Thymus (tissue), 11 donors: ENCODE measurements around the gene PITPNB. TPM values are rescaled to one million over a fixed set of nuclear protein-coding genes. Genes with fewer than 3 reads are reported as not detected.
A peak's percentile ranks its signal among the peaks of the same experiment; 100 is the strongest.

ENCODE experiments used
- DNase-seq, 9 donors: peaks; one replicate each; pipeline ENCODE4 v3.0.0-alpha.2; 2013; ENCODE audit warnings: low spot score in 9 of 9, low read depth in 6 of 9, missing footprints in 1 of 9
- H3K27ac ChIP-seq, 2 donors: one replicate each; pipeline ENCODE4 v1.5.1; 2013; ENCODE audit warnings: control low read depth in 1 of 2, low read depth in 1 of 2, low read length in 1 of 2, mild to moderate bottlenecking in 1 of 2, moderate library complexity in 1 of 2
- H3K27me3 ChIP-seq, 2 donors: one replicate each; pipeline ENCODE4 v1.5.1; 2013; ENCODE audit warnings: low read length in 1 of 2; ENCODE audit not compliant: control insufficient read depth in 2 of 2, insufficient read depth in 1 of 2
- H3K36me3 ChIP-seq, 2 donors: one replicate each; pipeline ENCODE4 v1.5.1; 2013; ENCODE audit warnings: low read length in 1 of 2, mild to moderate bottlenecking in 1 of 2, moderate library complexity in 1 of 2; ENCODE audit not compliant: control insufficient read depth in 2 of 2, insufficient read depth in 2 of 2
- H3K4me1 ChIP-seq, 2 donors: one replicate each; pipeline ENCODE4 v1.5.1; 2013; ENCODE audit warnings: low read length in 2 of 2; ENCODE audit not compliant: control insufficient read depth in 2 of 2, insufficient read depth in 2 of 2
- H3K4me3 ChIP-seq, 2 donors: one replicate each; pipeline ENCODE4 v1.5.1; 2013; ENCODE audit warnings: low read length in 2 of 2, control low read depth in 1 of 2, mild to moderate bottlenecking in 1 of 2
- H3K9me3 ChIP-seq, 2 donors: one replicate each; pipeline ENCODE4 v1.5.1; 2013; ENCODE audit warnings: low read length in 1 of 2, mild to moderate bottlenecking in 1 of 2; ENCODE audit not compliant: control insufficient read depth in 2 of 2, insufficient read depth in 1 of 2
- WGBS: extraction: QIAGEN DNeasy Blood & Tissue Kit; methylation state at CpG from one replicate; pipeline ENCODE4 v1.1.7; 2013; 5-methylcytosine and 5-hydroxymethylcytosine counted together
- polyA plus RNA-seq: library from polyadenylated mRNA; stranded (reverse); fragments of 200-250 nt; gene quantifications from one replicate; pipeline ENCODE4 v1.2.3, GENCODE V29; 2013
- total RNA-seq: library from RNA; stranded (reverse); fragments of 120-200 nt; gene quantifications from one replicate; pipeline ENCODE4 v1.2.4, GENCODE V29; 2013
- donor health status: healthy.

The PITPNB gene
- total and polyA plus RNA-seq, 2 donors, result 14.1 to 37.3 TPM

DNA sequence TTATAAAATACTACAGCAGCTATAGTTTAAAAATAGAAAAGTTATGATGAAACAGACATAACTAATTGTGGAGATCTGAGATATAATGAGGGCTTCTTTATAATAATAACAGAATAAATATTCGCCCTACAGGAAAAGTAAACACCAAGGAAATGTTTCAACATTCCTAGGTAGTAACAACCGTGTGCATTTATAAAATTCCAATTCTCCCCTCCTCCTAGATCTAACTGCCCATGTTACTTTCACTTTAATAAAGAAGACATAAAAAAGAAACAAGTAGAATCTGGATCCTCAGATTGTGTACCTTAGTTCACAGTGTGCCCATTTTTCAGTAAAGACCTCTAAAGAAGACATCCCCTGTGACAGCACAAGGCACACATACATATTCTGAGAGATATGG lies 59.7 kb downstream of the PITPNB start:
- Histone ChIP-seq H3K27ac (no peak overlapping the region), H3K36me3 (peaks cover 45 to 46% of the 10 kb centered on the region in 2 donors), H3K4me3 (no peak overlapping the region), H3K27me3 (no peaks in the 10 kb centered on the region), H3K4me1 (no peaks in the 10 kb centered on the region), H3K9me3 (no peaks in the 10 kb centered on the region)
- no peak for DNase-seq
- 91% methylated on average over 2 of the region's 2 CpGs for WGBS

DNA sequence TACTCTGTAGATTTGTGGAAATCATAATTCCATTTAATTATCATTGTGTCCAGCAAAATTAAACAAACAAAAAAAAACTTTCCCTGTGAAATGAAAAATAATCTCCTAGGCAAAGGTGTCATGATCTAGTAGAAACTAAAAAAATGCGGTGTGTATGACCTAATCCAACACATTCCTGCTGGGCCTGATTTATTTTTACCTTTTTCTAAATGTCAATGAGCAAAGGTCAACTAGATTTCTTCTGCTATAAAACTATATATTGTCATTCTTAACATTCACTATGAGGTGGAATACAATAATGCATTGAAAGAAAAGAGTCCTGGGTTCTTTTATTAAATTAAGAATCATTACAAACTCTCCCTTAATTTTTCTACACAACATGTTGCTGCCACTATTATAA lies 60.4 kb downstream of the PITPNB start:
- Histone ChIP-seq H3K27me3 (no peaks in the 10 kb centered on the region), H3K9me3 (no peaks in the 10 kb centered on the region), H3K27ac (no peak overlapping the region), H3K4me3 (no peak overlapping the region), H3K4me1 (no peaks in the 10 kb centered on the region), H3K36me3 (peaks cover 46% of the 10 kb centered on the region in 2 donors)
- no peak for DNase-seq
- WGBS, result 95% methylated on average over 1 of the region's 1 CpG

DNA sequence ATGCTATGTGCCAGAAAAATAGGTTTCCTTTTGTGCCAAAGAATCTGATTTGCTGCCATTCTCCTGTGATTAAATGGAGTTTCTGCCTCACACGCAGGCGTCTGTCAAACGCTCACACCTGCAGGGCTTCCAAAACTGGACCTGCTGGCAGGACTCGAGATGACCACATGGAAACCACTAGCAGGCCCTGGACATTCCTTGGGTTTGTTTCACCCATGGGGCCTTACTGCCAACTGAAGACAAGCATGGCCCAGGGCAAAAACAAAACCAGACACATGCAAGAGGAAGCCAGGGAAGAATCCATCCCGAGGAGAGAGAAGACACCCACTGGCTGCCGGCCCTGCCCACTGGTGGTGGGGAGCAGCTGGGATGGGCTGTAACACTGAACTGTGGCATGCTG lies 61.6 kb downstream of the PITPNB start:
- no peak for DNase-seq
- H3K9me3 ChIP-seq, result no peaks in the 10 kb centered on the region
- H3K4me3 ChIP-seq, result no peak overlapping the region
- no peaks in the 10 kb centered on the region for H3K4me1 ChIP-seq
- H3K36me3 ChIP-seq, result peaks cover 48 to 53% of the 10 kb centered on the region in 2 donors
- no peaks in the 10 kb centered on the region for H3K27me3 ChIP-seq
- 96% methylated on average over 6 of the region's 6 CpGs for WGBS
- H3K27ac ChIP-seq, result no peak overlapping the region

DNA sequence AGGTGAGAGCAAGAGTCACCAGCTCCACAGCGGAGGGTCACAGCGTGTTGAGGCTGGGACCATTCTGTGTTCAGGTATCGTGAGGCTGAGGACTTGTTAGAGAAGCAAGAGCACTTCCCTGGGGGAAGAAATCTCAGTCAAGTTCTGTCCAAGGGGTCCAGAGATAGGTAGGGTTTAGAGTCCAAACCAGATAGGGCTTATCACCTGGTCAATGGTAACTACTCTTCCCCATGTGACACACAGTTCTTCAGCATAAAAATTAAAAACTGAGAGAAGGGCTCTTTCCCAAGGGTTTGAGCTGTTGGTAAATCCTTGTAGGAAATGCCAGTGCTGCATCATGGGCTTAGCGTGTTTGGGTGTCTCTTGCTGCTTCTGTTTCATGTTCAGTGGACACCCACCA lies 62.7 kb downstream of the PITPNB start:
- Histone ChIP-seq H3K36me3 (peaks cover 54 to 63% of the 10 kb centered on the region in 2 donors), H3K27me3 (no peaks in the 10 kb centered on the region), H3K27ac (no peak overlapping the region), H3K4me3 (no peak overlapping the region), H3K9me3 (no peaks in the 10 kb centered on the region), H3K4me1 (no peaks in the 10 kb centered on the region)
- no peak for DNase-seq
- WGBS, result 98% methylated on average over 4 of the region's 4 CpGs

DNA sequence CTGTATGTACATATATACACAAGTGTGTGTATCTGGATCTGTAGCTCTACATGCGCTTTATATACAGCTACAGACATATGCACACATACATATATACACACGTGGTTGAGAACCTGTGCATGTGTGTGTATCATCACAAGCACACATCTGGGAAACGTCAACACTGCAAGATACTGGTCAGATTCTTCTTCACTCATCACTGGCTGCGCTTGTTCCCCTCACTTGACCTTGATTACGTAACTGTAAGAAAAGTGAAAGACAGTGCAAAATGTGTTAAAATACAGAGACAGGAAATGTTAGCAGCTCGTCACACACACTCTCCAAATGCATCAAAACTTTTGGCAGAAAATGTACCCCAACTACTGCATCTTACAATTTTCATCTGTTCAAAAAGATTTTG lies 65.6 kb downstream of the PITPNB start:
- DNase-seq, result no peak
- H3K27me3 ChIP-seq, result no peaks in the 10 kb centered on the region
- no peak overlapping the region for H3K27ac ChIP-seq
- WGBS, result 90% methylated on average over 6 of the region's 6 CpGs
- H3K9me3 ChIP-seq, result no peaks in the 10 kb centered on the region
- H3K4me1 ChIP-seq, result no peaks in the 10 kb centered on the region
- no peak overlapping the region for H3K4me3 ChIP-seq
- peaks cover 69 to 74% of the 10 kb centered on the region in 2 donors for H3K36me3 ChIP-seq

DNA sequence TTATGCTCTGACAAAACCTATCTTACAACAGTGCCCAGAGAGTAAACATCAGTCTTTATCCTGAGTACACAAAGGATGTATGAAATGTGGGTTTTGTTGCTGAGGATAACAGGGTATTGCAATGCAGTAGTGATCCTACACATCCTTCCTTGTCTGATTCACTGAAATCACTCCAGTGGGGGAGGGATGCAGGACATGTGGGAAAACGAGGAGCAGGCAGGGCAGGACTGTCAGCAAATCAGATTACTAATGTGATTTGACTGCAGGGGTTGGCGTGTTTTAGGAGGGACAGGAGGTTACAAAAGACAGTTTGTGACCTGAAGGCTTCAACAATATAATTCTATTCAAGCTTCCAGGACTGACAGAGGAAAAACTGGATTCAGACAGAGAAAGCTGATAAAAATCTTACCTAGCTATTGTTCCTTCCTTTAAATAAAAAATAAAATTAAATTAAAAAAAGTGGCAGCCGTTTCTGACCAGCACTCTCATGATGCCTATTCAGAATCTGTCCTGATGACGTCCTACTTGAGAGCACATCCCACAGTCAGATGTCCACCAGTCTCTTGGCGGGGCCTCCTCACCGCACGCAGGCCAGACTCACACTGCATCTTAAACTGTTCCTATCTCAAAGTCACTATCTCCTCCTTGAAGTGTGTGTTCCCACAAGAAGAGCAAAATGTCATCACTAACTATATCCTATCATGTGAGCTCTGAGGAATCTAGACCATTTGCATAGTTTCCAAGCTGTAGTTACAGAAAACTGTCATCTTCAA lies 66.9 kb downstream of the PITPNB start:
- Histone ChIP-seq H3K4me3 (no peak overlapping the region), H3K27me3 (no peaks in the 10 kb centered on the region), H3K36me3 (peaks cover 59 to 67% of the 10 kb centered on the region in 2 donors), H3K4me1 (no peaks in the 10 kb centered on the region), H3K9me3 (no peaks in the 10 kb centered on the region), H3K27ac (no peak overlapping the region)
- DNase-seq, result no peak
- WGBS, result 97% methylated on average over 7 of the region's 7 CpGs

DNA sequence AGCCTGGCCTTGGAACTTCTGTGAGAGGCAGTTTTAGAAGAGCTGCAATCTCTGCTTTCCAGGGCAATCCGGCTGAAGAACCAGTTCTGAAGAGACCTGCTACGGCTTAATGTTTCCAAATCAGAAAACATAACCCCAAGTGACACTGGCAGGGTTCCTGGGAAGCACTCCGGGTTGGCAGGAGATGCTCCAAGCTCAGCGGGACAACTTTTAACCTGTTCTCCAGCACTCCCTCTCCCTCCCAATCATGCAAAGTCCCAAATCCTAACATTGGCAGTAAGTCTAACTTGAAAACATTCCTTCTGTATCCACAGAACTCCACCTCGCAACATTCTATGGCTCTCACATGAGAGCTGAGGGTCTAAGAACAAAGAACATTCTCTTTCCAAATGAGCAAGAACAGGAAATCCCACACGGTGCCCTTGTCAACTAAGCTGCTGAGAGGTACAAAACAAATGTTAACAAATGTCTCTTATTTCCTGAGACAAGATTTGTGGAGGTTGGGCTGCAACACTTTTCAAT lies 69.0 kb downstream of the PITPNB start:
- peaks cover 41 to 52% of the 10 kb centered on the region in 2 donors for H3K36me3 ChIP-seq
- 80% methylated on average over 6 of the region's 6 CpGs for WGBS
- no peaks in the 10 kb centered on the region for H3K9me3 ChIP-seq
- no peak for DNase-seq
- H3K4me1 ChIP-seq, result no peaks in the 10 kb centered on the region
- H3K4me3 ChIP-seq, result no peak overlapping the region
- H3K27ac ChIP-seq, result peak overlapping the region in 1 of 2 donors; percentile 5
- no peaks in the 10 kb centered on the region for H3K27me3 ChIP-seq

DNA sequence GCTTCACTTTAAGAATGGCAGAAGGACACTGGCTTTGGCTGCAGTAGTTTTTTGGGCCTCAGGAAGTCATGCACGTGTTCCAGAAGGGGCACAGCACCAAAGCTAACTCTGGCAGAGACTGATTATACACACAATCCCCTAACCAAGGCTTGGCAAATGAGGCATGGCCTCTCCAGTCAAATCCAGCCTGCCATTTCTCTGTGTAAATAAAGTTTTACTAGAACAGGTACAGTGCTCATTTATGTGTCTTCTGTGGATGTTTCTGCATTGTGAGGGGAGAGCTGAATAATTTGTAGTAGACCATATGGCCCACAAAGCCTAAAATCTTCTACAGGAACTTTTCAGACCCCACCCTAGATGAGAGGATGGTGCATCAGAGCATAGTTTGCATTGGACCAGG lies 71.1 kb downstream of the PITPNB start:
- no peak overlapping the region for H3K27ac ChIP-seq
- no peak for DNase-seq
- 95% methylated on average over 1 of the region's 1 CpG for WGBS
- H3K27me3 ChIP-seq, result no peaks in the 10 kb centered on the region
- H3K36me3 ChIP-seq, result peaks cover 31 to 45% of the 10 kb centered on the region in 2 donors
- no peaks in the 10 kb centered on the region for H3K4me1 ChIP-seq
- H3K4me3 ChIP-seq, result no peak overlapping the region
- H3K9me3 ChIP-seq, result no peaks in the 10 kb centered on the region

DNA sequence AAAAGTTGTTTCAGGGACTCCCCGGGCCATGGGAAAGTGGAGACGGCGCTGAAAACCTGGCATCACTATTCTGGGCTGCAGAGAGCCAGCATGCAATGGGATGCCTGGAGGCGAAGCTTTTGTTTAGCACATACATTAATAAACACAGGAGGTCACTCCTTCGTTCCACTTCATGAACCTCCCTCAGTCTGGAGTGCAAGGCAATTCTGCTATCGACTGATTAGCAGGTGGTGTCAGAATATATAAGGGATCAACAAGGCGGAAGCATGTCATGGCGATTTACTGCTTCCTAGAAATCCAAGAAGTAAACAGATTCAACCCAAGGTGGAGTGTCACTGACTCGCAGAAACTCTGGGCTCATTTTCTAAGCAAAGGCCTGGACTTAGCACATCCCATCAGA lies 72.1 kb downstream of the PITPNB start:
- Histone ChIP-seq H3K27ac (no peak overlapping the region), H3K4me1 (no peaks in the 10 kb centered on the region), H3K9me3 (no peaks in the 10 kb centered on the region), H3K27me3 (no peaks in the 10 kb centered on the region), H3K36me3 (peaks cover 24 to 38% of the 10 kb centered on the region in 2 donors), H3K4me3 (no peak overlapping the region)
- no peak for DNase-seq
- WGBS, result 94% methylated on average over 9 of the region's 9 CpGs
